Mucosa of stomach (tissue), 1 donor: ENCODE measurements around the gene CEP44.

Experiments used
- H3K27me3 ChIP-seq: one replicate; pipeline ENCODE4 v1.7.0; 2013; ENCODE audit warnings: mild to moderate bottlenecking, low read length; ENCODE audit not compliant: control insufficient read depth, insufficient read depth
- H3K36me3 ChIP-seq: one replicate; pipeline ENCODE4 v1.7.0; 2013; ENCODE audit warnings: low read length; ENCODE audit not compliant: control insufficient read depth, insufficient read depth
- H3K4me1 ChIP-seq: one replicate; pipeline ENCODE4 v1.7.0; 2013; ENCODE audit warnings: mild to moderate bottlenecking, low read length; ENCODE audit not compliant: control insufficient read depth, insufficient read depth
- H3K4me3 ChIP-seq: one replicate; pipeline ENCODE4 v1.7.0; 2013; ENCODE audit warnings: low read length
- H3K9ac ChIP-seq: one replicate; pipeline ENCODE4 v1.7.0; 2013; ENCODE audit warnings: mild to moderate bottlenecking, low read length, moderate library complexity
- H3K9me3 ChIP-seq: one replicate; pipeline ENCODE4 v1.7.0; 2013; ENCODE audit warnings: mild to moderate bottlenecking, low read length, moderate library complexity; ENCODE audit not compliant: control insufficient read depth
- donor health status: Pancreatic carcinoma.

Gene CEP44

GRCh38 chr4:174314274-174314673 lies 30.6 kb downstream of the CEP44 start:
- Histone ChIP-seq H3K4me3 (no peak overlapping the region), H3K4me1 (no peaks in the 10 kb centered on the region), H3K36me3 (no peaks in the 10 kb centered on the region), H3K27me3 (no peaks in the 10 kb centered on the region), H3K9me3 (no peaks in the 10 kb centered on the region), H3K9ac (no peak overlapping the region)

GRCh38 chr4:174314770-174315169 lies 31.1 kb downstream of the CEP44 start:
- H3K4me3 ChIP-seq: no peak overlapping the region
- no peaks in the 10 kb centered on the region for H3K27me3 ChIP-seq
- H3K9me3 ChIP-seq: no peaks in the 10 kb centered on the region
- no peaks in the 10 kb centered on the region for H3K4me1 ChIP-seq
- H3K9ac ChIP-seq: no peak overlapping the region
- H3K36me3 ChIP-seq: no peaks in the 10 kb centered on the region

- Histone ChIP-seq H3K27me3 (no peaks in the 10 kb centered on the region), H3K9ac (no peak overlapping the region), H3K4me1 (no peaks in the 10 kb centered on the region), H3K36me3 (no peaks in the 10 kb centered on the region), H3K4me3 (no peak overlapping the region), H3K9me3 (no peaks in the 10 kb centered on the region)
These were observed 32.8 kb downstream of the CEP44 start for GRCh38 chr4:174316546-174316945.

- H3K4me3 ChIP-seq: no peak overlapping the region
- H3K4me1 ChIP-seq: no peaks in the 10 kb centered on the region
- no peaks in the 10 kb centered on the region for H3K36me3 ChIP-seq
- no peak overlapping the region for H3K9ac ChIP-seq
- H3K27me3 ChIP-seq: no peaks in the 10 kb centered on the region
- H3K9me3 ChIP-seq: no peaks in the 10 kb centered on the region
These were observed 33.2 kb downstream of the CEP44 start for GRCh38 chr4:174316954-174317353.

GRCh38 chr4:174317531-174317930 lies 33.8 kb downstream of the CEP44 start:
- Histone ChIP-seq H3K9me3 (no peaks in the 10 kb centered on the region), H3K36me3 (no peaks in the 10 kb centered on the region), H3K4me1 (no peaks in the 10 kb centered on the region), H3K4me3 (no peak overlapping the region), H3K9ac (no peak overlapping the region), H3K27me3 (no peaks in the 10 kb centered on the region)

GRCh38 chr4:174318829-174319764 lies 35.4 kb downstream of the CEP44 start:
- no peaks in the 10 kb centered on the region for H3K9me3 ChIP-seq
- H3K4me3 ChIP-seq: no peak overlapping the region
- H3K9ac ChIP-seq: no peak overlapping the region
- no peaks in the 10 kb centered on the region for H3K4me1 ChIP-seq
- no peaks in the 10 kb centered on the region for H3K27me3 ChIP-seq
- no peaks in the 10 kb centered on the region for H3K36me3 ChIP-seq

GRCh38 chr4:174320494-174321199 lies 36.9 kb downstream of the CEP44 start:
- H3K4me1 ChIP-seq: no peaks in the 10 kb centered on the region

GRCh38 chr4:174324236-174324635 lies 40.5 kb downstream of the CEP44 start:
- no peaks in the 10 kb centered on the region for H3K36me3 ChIP-seq
- no peak overlapping the region for H3K9ac ChIP-seq
- no peaks in the 10 kb centered on the region for H3K9me3 ChIP-seq
- no peak overlapping the region for H3K4me3 ChIP-seq
- no peaks in the 10 kb centered on the region for H3K27me3 ChIP-seq
- no peaks in the 10 kb centered on the region for H3K4me1 ChIP-seq

More at GRCh38 chr4:174320494-174321199, 36.9 kb downstream of the CEP44 start:
- Histone ChIP-seq H3K27me3 (no peaks in the 10 kb centered on the region), H3K9ac (no peak overlapping the region), H3K9me3 (no peaks in the 10 kb centered on the region), H3K4me3 (no peak overlapping the region), H3K36me3 (no peaks in the 10 kb centered on the region)

- no peak overlapping the region for H3K9ac ChIP-seq
These were observed 41.0 kb downstream of the CEP44 start for GRCh38 chr4:174324725-174325124.

GRCh38 chr4:174332741-174333493 lies 49.2 kb downstream of the CEP44 start:
- Histone ChIP-seq H3K4me1 (no peaks in the 10 kb centered on the region), H3K36me3 (no peaks in the 10 kb centered on the region), H3K4me3 (no peak overlapping the region), H3K9ac (no peak overlapping the region), H3K27me3 (no peaks in the 10 kb centered on the region), H3K9me3 (no peaks in the 10 kb centered on the region)

More at GRCh38 chr4:174324725-174325124, 41.0 kb downstream of the CEP44 start:
- no peaks in the 10 kb centered on the region for H3K27me3 ChIP-seq
- H3K36me3 ChIP-seq: no peaks in the 10 kb centered on the region
- no peak overlapping the region for H3K4me3 ChIP-seq
- H3K9me3 ChIP-seq: no peaks in the 10 kb centered on the region
- no peaks in the 10 kb centered on the region for H3K4me1 ChIP-seq

GRCh38 chr4:174334628-174335027 lies 50.9 kb downstream of the CEP44 start:
- H3K4me1 ChIP-seq: no peaks in the 10 kb centered on the region
- no peaks in the 10 kb centered on the region for H3K9me3 ChIP-seq
- no peaks in the 10 kb centered on the region for H3K36me3 ChIP-seq
- H3K9ac ChIP-seq: no peak overlapping the region
- H3K4me3 ChIP-seq: no peak overlapping the region
- no peaks in the 10 kb centered on the region for H3K27me3 ChIP-seq

- H3K27me3 ChIP-seq: no peaks in the 10 kb centered on the region
These were observed 57.0 kb downstream of the CEP44 start for GRCh38 chr4:174340714-174341113.

More at GRCh38 chr4:174340714-174341113, 57.0 kb downstream of the CEP44 start:
- H3K4me1 ChIP-seq: no peaks in the 10 kb centered on the region
- no peak overlapping the region for H3K4me3 ChIP-seq
- H3K9ac ChIP-seq: no peak overlapping the region
- H3K36me3 ChIP-seq: no peaks in the 10 kb centered on the region
- no peaks in the 10 kb centered on the region for H3K9me3 ChIP-seq
